HG02588 (cell line): ENCODE results near the gene PTGIS.

Experiments used
- ATAC-seq: cut with Tn5 transposase; IDR thresholded peaks from one replicate; pipeline ENCODE4 v1.9.1; 2021; ENCODE audit warnings: mild to moderate bottlenecking, moderate library complexity; ENCODE audit not compliant: unreplicated experiment

PTGIS gene

DNA sequence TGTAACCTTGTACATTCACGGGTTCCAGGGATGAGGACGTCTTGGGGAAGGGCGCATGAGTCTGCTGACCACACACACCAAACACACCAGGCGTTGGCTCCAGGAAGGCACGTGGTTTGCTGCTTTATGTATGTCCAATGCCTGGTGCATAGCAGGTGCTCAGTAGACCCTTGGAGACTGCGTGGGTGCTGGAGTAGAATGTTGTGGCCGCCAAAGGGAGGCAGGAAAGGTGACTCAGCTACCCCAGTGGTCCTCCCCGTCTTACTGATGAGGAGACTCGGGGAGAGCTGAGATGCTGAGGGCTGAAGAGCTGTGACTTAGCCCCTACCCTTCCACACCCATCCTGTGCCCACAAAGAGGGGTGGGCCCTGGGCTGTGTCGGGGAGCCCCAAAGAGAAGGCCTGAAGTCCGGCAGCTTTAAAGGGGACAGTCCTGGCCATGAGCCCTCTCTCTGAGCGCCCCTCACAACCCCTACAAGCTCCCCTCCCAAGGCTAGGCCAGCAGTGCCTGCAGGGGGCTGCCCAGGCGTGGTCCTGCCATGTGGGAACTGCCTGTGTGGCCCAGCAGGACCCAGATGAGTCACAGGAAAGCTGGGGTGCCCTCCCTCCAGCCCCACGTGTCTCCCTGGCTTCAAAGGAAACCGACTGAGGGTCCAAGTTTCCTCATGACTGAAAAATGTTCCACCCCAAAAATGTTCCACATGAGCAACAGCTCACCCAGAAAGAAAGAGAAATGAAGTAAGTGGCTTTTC lies 28.0 kb upstream of the PTGIS start:
- no peak for ATAC-seq

DNA sequence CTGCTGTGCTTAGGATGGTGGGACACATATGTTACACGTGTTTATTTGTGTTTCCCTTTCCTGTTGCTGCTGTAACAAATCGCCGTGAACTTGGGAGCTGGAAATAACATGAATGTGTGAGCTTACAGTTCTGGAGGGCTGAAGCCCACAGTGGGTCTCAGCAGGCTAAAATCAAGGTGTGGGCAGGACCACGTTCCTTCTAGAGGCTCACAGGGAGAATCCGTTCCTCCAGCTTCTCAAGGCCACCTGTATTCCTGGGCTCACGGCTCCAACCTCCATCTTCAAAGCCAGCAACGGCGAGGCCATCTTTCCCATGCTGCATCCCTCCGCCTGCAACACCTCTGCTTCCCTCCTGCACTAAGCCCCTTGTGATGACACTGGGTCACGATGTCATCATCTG lies 27.4 kb upstream of the PTGIS start:
- no peak for ATAC-seq

DNA sequence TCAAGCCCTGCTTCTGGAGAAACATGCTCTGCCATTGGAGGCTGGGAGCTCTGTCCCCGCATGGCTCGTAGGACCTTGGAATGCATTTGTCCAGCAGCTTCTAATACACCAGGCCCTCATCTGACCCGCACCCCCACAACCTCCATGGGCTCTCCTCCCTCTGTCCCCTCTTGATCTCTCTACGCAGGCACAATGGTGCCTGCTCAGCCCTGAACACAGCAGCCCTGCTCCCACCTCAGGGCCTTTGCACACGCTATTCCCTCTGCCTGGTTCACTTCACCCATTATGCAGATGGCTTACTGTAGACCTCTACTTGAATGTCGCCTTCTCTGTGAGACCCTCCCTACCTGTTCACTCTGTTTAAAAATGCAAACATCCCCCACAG lies 27.0 kb upstream of the PTGIS start:
- ATAC-seq: no peak

DNA sequence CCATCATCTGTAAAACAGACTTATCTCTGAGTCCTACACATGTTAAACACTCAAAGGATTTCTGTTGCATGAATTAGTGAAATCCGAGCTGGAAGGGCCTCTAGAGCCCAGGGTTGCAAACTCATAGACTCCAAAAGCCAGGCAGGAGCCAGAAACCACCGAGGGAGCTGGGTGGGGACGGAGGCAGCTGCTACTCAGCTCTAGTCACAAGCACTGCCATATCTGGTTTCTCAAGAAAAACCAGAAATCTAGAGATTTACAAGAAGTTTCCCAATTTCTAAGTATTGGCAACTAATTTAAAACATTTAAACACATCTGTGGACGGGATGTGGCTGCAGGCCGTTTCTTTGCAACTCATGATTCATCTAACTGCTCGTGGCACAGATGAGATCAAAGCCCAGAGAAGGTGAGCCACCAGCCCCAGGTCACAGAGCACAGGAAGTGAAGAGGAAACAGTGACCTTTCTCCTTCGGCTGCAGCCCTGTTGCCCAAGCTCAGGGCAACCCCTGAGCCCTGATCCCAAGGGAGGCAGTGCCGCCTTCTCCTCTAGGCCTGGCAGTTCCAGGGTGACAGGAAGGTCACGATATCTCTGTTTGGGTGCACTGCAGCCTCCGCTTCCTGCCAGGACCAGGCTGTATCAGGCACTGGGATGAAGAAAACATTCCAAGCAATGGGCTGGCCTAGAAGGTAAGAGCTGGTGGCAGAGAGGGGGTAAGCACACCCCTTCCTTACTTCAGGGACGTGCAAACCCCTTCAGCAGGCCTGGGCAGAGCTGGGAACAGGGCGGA lies 26.4 kb upstream of the PTGIS start:
- no peak for ATAC-seq

DNA sequence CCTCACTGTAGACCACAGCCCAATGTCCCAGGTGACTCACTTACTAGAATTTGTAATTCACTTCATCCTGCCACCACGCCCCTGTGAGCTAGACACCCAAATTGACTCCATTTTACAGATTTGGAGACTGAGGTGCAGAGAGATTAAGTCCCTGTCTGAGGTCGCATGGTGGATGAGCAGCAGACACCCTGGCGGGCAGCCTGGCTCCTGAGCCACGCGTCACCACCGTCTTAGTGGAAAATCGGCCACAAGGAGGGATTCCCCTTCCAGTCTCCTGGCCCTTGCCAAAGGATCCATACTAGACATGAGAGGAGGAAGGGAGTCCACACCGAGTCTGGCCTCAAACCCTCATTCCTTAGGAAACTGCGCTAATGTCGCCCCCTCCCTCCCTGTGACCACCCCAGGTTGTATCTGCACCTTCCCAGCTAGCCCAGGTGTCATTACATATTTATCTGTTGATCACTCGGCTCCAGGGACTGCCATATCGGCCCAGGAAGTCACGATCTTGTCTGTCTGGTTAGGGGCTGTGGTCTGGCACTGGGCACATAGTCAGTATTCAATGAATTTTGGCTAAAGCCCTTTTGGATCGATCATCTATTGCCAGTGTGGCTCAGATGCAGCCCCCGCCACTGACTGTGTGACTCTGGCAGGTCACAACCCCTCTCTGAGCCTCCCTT lies 25.7 kb upstream of the PTGIS start:
- no peak for ATAC-seq

DNA sequence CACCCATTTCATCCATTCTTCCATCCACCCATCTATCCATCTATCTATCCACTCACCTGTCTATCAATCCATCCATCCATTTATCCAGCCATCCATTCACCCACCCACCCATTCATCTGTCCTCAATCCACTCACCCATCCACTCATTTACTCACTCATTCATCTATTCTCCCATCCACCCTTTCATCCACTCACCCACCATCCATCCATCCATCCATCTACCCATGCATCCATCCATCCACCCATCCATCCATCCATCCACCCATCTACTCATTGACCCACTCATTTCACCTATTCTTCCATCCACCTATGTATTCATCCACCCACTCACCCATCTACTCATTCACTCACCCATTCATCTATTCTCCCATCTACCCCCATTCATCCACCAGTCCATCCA lies 24.2 kb upstream of the PTGIS start:
- ATAC-seq: no peak

DNA sequence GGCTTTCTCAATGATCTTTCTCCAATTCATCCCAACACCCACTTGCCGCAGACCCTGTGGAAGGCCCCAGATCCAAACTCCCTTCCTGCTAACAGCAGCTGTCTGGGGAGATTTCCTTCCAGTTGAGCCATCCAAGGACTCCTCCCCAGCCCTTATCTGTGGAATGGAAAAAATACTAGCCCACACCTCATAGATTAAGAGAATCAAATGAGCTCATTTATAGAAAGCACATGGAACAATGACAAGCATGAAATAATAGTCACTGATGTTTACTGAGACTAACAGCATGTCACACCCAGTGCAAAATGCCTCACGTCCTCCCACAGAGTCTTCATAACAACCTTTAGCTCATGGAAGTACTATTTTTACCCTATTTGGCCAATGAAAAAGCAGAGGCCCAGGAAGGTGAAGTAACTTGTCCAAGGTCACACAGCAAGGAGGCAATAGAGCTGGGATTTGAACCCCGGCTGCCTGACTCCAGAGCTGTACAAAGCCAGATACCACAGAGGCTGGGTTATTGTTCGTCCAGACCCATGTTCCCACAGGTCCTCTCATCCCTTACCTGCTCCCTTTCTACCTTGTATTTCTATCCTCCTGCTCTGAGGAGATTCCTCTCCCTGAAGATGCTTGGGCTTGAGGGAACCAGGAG lies 23.4 kb upstream of the PTGIS start:
- ATAC-seq: no peak

DNA sequence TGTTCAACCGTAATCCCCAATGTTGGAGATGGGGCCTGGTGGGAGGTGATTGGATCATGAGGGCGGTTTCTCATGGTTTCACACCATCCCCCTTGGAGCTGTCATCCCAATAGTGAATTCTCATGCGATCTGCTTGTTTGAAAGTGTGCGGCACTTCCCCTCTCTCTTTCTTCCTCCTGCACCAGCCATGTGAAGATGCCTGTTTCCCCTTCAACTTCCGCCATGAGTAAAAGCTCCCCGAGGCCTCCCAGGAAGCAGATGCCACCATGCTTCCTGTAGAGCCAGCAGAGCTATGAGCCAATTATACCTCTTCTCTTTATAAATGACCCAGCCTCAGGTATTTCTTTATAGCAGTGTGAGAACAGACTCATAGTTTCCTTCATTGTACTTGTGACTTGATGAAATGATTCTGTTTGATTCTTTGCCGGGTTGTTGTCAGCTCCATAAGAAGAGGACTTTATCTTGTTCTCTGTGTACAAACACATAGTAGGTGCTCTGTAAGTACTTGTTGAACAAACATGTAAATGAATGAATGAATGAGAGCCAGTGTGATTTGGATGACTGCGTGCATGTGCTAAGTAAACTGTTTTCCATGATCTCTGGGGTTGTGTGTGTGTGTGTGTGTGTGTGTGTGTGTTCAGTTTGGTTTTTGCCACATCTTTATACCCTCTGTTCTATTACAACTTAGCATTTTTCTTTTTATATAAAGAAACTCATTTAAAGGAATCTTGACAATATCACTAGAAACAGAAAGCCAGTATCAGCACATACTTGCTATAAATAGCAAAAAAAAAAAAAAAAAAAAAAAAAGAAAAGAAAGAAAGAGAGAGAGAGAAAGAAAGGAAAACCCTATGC lies 22.5 kb upstream of the PTGIS start:
- ATAC-seq: no peak

DNA sequence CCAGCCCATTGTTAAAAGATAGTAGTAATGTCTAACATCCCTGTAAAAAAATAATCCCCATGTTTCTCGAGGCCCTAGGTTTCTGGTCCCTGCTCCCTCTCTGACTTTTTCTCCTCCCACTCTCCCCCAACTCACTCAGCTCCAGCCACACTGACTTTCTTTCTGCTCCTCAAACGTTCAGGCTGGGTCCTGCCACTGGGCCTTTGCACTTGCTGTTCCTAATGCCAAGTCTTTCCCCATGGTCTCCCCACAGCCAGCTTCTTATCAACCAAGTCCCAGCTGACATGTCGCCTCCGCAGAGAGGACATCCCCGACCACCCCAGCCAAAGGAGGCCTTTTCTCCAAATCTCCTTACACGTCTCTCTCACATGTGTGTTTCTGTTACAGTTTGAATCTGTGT lies 21.8 kb upstream of the PTGIS start:
- ATAC-seq: no peak

DNA sequence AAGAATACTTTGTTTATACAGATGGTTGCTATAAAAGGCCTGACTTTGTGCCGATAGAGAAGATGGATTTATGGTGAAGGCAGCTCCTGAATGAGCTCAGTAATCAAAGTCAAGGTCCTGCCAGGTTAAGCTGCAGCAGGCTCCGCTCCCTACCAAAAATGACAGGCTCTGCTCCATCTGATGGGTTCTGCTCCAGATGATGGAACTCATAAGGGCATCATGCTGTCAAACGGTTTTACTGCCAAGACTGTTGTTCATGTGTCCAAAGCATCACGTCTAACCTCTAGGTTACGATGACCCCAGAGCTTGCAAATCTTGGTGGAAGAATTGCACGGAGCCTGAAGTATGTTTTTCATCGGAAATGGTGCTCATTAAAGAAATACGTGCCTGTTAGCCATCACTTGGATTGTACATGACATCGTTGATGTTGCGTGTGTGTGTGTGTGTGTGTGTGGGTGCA lies 19.2 kb upstream of the PTGIS start:
- no peak for ATAC-seq

DNA sequence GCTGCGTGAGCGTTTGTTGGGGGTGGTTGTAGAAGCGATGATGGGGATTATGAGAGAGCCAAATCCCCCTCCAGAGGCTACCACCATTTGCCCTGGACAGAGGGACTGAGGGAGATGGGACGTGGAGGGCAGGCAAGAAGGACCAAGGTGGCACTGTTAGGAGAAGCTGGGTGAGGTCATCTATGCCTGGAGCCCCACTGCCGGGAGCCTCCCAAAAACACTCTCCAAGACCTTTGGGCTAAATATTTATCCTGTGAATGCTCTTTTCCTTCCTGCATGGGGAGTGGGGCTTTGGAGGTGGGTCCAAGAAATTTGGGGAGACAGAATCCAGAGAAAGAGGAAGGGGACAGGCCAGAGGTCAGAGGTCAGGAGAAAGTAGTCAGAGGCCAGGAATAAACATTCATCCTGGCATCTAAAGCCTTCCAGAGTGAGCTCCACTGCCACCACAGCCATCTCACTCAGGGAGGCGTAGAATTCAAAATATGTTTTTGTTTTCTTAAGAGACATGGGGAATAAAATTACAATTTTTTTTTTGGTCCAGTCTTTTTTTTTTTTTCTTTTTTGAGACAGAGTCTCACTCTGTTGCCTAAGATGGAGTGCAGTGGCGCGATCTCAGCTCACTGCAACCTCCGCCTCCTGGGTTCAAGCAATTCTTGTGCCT lies 17.8 kb upstream of the PTGIS start:
- no peak for ATAC-seq

DNA sequence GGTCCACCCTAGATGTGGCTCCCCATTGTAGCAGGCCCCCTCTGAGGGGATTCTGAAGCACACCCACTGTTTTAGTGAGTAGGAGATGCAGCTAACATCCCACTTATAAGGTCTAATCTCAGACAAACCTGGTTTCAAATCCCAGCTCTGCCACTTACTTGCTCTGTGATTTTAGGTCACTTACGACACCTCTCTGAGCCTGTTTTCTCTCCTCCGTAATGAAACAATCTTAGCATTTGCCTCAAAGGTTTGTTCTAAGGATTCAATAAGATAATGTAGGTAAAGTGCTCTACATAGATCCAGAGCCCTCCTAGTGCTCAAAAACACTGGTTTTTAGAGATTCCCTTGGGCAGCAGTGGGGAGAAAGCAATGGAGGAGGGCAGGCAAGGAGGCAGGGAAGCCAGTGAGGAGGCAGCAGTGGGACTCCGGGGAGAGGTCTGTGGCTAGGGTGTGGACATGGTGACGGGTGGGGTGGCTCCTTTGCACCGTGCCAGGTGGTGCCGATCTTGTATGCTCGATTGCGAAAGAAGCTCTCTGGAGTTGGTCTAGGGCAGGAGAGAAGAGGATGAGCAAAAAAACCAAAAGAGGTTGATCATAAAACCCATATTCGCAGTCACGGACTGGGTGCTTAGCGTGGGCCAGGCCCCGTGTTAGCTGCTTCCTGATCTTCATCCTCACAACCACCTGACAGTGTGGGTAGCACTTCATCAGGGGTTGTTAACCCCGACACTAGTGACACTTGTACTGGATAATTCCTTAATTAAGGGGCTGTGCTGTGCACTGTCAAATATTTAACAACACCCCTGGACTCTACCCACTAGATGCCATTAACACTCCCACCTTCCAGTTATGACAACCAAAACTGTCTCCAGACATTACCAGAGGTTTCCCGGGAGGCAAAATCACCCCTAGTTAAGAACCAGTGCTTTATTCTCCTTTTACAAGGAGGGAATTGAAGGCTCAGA lies 16.8 kb upstream of the PTGIS start:
- ATAC-seq: no peak

DNA sequence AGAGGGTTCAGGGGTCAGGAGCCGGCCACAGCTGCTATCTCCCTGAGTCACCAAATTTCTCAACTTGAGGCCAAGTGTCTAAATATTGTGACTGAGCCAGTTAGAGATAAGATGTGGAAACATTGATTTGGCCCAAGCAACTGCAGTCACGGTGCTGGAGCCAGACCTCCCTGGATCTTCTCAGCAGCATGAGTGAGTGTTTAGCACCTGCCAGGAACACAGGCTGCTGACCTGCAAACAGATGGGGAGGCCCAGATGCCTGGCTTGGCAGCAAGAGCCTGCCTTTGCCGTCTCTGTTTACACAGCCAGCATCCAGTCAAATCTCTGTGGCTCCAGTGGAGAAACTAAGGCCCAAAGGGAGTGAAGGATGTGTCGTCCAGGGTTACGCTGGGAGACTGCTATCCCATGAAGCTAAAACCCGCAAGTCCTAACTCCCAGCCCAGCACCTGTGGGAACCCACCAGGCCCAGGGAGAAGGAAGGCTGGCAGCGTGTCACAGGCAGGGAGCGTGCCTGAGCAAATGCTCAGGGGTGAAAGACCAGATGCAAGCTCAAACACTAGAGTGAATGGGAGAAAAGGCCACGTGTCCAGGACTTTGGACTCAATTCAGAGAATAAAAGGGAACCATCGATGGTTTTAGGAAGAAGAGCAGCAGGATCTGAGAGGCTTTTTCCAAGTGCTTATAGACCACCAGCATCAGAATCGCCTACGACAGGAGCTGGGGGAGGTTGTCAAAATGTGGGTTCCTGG lies 15.9 kb upstream of the PTGIS start:
- ATAC-seq: no peak

DNA sequence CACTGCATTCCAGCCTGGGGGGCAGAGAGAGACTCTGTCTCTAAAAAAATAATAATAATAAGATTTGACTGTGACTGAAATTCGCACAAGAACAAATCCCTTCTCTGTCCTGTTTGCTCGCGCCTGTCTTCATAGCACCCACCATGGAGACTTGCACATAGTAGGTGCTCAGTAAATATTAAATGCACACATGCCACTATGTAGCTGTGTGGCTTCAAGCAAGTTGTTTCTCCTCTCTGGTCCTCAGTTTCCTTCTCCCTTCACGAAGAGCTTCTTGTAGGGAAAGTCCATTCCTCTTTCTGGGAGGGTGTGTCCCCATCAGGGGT lies 15.4 kb upstream of the PTGIS start:
- no peak for ATAC-seq

DNA sequence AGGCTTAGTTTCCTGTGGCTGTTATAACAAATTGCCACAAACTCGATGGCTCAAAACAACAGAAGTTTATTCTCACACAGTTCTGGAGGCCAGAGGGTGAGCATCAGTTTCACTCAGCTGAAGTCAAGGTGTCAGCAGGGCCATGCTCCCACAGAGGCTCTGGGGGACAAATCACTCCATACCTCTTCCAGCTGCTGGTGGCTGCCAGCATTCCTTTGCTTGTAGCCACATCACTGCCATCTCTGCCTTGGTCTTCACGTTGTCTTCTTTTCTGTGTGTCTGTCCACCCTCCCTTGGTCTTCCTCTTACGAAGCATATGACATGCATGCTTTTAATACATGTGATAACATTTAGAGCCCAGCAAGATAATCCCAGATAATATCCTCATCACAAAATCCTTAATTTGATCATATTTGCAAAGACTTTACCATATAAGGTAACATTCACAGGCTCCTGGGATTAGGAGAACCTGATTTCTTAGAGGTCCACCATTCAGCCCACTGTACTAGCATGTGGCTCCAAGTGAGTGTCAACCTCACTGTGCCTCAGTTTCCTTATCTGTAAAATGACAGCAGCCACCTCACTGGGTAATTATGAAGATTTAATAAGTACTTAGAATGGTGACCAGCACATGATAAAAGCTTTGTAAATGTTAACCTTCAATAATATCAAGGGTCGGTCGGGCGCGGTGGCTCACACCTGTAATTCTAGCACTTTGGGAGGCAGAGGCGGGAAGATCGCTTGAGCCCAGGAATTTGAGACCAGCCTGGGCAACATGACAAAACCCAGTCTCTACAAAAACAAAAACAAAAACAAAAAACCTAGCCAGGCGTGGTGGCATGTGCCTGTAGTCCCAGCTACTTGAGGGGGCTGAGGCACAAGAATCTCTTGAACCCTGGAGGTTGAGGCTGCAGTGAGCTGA lies 14.7 kb upstream of the PTGIS start:
- ATAC-seq: no peak

DNA sequence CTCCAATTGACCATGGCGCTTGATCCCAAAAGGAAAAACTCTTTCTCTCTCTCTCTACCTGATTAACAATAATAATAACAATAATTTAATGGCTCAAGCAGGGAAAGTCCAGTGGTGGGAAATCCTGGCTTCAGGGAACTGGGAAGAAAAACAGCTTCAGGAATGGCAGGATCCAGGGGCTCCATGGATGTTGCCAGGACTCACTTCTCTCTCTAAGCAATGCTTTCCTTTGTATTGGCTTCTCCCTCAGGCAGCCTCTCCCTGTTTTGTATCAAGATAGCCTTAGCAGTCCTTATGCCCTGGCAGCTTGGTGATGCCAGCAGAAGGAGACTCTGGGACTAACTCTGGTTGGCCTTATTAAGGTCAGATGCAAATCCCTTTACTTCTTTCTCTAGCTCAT lies 13.5 kb upstream of the PTGIS start:
- no peak for ATAC-seq

DNA sequence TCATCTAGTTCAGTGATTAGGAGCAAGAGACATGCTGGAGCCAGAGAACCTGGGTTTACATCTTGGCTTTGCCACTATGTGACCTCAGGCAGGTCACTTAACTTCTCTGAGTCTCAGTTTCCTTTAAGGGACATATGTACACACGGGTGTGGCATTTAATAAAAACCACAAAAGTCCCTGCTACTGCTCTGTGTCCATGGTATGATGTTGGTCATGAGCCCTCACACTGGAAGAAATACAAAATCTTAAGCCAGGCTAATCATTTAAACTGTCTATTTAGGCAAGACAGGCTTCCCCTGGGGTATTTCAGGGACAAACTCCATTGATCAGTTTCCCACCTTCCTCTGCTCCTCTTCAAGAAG lies 12.9 kb upstream of the PTGIS start:
- no peak for ATAC-seq
